Neural cell (in vitro differentiated cells): Measurements from ENCODE around the gene KCNAB2. TPM values are rescaled to one million over a fixed set of nuclear protein-coding genes. Genes with fewer than 3 reads are reported as not detected.

ENCODE experiments used
- H2AFZ ChIP-seq: fragments of 200-600, 300-800 bp; sonication (generic), shearing (Covaris generic); 2 replicates; pipeline ENCODE4 v1.6.0; 2014; ENCODE audit warnings: low read depth, mild to moderate bottlenecking, antibody characterized with exemption, low read length, moderate library complexity
- H3F3A ChIP-seq: fragments of 200-600 bp; shearing (Covaris generic); 2 replicates; pipeline ENCODE4 v1.6.1; 2016; ENCODE audit warnings: mild to moderate bottlenecking, moderate library complexity, mixed read lengths, antibody characterized with exemption, low read length; ENCODE audit not compliant: insufficient read depth, poor library complexity, severe bottlenecking
- H3K27ac ChIP-seq: fragments of 200-600, 300-800 bp; sonication (generic), shearing (Covaris generic); 2 replicates; pipeline ENCODE4 v1.5.1; 2014; ENCODE audit warnings: mild to moderate bottlenecking, low read length, moderate library complexity
- H3K27me3 ChIP-seq: fragments of 300-800, 200-600 bp; sonication (generic), shearing (Covaris generic); 2 replicates; pipeline ENCODE4 v1.6.0; 2014; ENCODE audit warnings: mild to moderate bottlenecking, low read depth, low read length, moderate library complexity; ENCODE audit not compliant: insufficient read depth
- H3K36me3 ChIP-seq: fragments of 300-800, 200-600 bp; sonication (generic), shearing (Covaris generic); 2 replicates; pipeline ENCODE4 v1.5.1; 2014; ENCODE audit warnings: mild to moderate bottlenecking, antibody characterized with exemption, low read length, moderate library complexity; ENCODE audit not compliant: insufficient read depth
- H3K4me2 ChIP-seq: fragments of 300-800, 200-600 bp; sonication (generic), shearing (Covaris generic); 2 replicates; pipeline ENCODE4 v1.6.0; 2014; ENCODE audit warnings: mild to moderate bottlenecking, low read length
- H3K4me3 ChIP-seq: fragments of 300-800, 200-600 bp; sonication (generic), shearing (Covaris generic); 2 replicates; pipeline ENCODE4 v1.5.1; 2014; ENCODE audit warnings: mild to moderate bottlenecking, low read length, moderate library complexity
- H3K79me2 ChIP-seq: fragments of 200-600 bp; shearing (Covaris generic); replicated peaks from 2 replicates; pipeline ENCODE4 v1.6.0; 2014; ENCODE audit warnings: mild to moderate bottlenecking, low read length, moderate library complexity; ENCODE audit not compliant: insufficient read depth
- H3K9ac ChIP-seq: fragments of 300-800, 200-600 bp; sonication (generic), shearing (Covaris generic); 2 replicates; pipeline ENCODE4 v1.6.1; 2016; ENCODE audit warnings: mild to moderate bottlenecking, low read length, mixed read lengths
- H3K9me2 ChIP-seq: fragments of 200-600 bp; shearing (Covaris generic); 2 replicates; pipeline ENCODE4 v1.6.1; 2016; ENCODE audit warnings: mild to moderate bottlenecking, low read length, mixed read lengths; ENCODE audit not compliant: insufficient read depth
- H3K9me3 ChIP-seq: fragments of 200-600, 300-800 bp; sonication (generic), shearing (Covaris generic); 2 replicates; pipeline ENCODE4 v1.6.1; 2016; ENCODE audit warnings: mild to moderate bottlenecking, mixed run types, low read length, moderate library complexity, mixed read lengths
- H4K20me1 ChIP-seq: fragments of 200-600 bp; shearing (Covaris generic); 2 replicates; pipeline ENCODE4 v1.6.1; 2016; ENCODE audit warnings: mild to moderate bottlenecking, mixed run types; ENCODE audit not compliant: insufficient read depth
- EP300 ChIP-seq: fragments of 450-650 bp; conservative IDR thresholded peaks from 2 replicates; pipeline ENCODE4 v1.6.1; 2014; ENCODE audit warnings: antibody characterized with exemption, mild to moderate bottlenecking, moderate library complexity; ENCODE audit not compliant: poor library complexity, severe bottlenecking
- EZH2 ChIP-seq: fragments of 200-600, 300-800 bp; shearing (Covaris generic), sonication (generic); IDR thresholded peaks from 2 replicates; pipeline ENCODE4 v1.6.1; 2014; ENCODE audit warnings: antibody characterized with exemption, low read length, borderline replicate concordance, mild to moderate bottlenecking; ENCODE audit not compliant: insufficient read depth, poor library complexity, severe bottlenecking
- MXI1 ChIP-seq: fragments of 450-650 bp; conservative IDR thresholded peaks from 2 replicates; pipeline ENCODE4 v1.6.1; 2014; ENCODE audit warnings: antibody characterized with exemption, mild to moderate bottlenecking; ENCODE audit not compliant: poor library complexity, severe bottlenecking
- POLR2AphosphoS5 ChIP-seq: IDR thresholded peaks from 2 replicates; pipeline ENCODE4 v1.6.1; 2012
- RAD21 ChIP-seq: fragments of 450-650 bp; conservative IDR thresholded peaks from 2 replicates; pipeline ENCODE4 v1.6.1; 2014; ENCODE audit warnings: antibody characterized with exemption, mild to moderate bottlenecking, moderate library complexity
- SMC3 ChIP-seq: fragments of 450-650 bp; conservative IDR thresholded peaks from 2 replicates; pipeline ENCODE4 v1.6.1; 2014; ENCODE audit warnings: antibody characterized with exemption, mild to moderate bottlenecking, moderate library complexity; ENCODE audit not compliant: poor library complexity
- TAF1 ChIP-seq: IDR thresholded peaks from 2 replicates; pipeline ENCODE4 v1.6.1; 2012; ENCODE audit warnings: low read depth
- polyA plus RNA-seq: library from polyadenylated mRNA; depleted of rRNA; stranded (reverse); fragments of >200 nt; gene quantifications from 2 replicates; pipeline ENCODE4 v1.2.3, GENCODE V29; 2014
- TF ChIP-seq, protein P1 (sequence below): fragments of 450-650 bp; IDR thresholded peaks from 2 replicates; pipeline ENCODE4 v1.5.1; 2014; ENCODE audit warnings: antibody characterized with exemption, mild to moderate bottlenecking, moderate library complexity; ENCODE audit not compliant: poor library complexity, severe bottlenecking
- TF ChIP-seq, protein P2 (sequence below): IDR thresholded peaks from 2 replicates; pipeline ENCODE4 v1.6.1; 2012; ENCODE audit warnings: borderline replicate concordance

Gene KCNAB2
- polyA plus RNA-seq, 1 donor from 2014 or later: 11.7 TPM

DNA sequence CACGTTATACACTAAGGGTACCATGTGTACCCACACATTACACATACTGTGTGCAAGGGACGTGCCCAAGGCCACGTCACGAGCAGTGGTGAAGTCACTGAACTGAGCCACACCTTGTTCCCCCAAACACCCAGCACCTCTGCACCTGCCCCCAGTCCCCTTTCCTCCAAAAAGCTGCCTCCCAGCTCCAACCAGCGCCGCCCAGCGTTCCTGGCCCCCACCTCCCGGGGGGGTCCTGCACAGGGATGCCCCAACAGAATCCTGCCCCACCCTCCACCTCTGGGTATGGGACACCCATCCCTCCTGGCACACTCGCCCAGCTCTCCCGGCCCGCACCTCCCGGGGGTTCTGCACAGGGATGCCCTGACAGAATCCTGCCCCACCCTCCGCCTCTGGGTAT is 80.3 kb downstream of the KCNAB2 start:
- Histone ChIP-seq H3K27me3 (no peaks in the 10 kb centered on the region), H3F3A (no peaks in the 10 kb centered on the region), H3K27ac (no peak overlapping the region), H3K9me2 (no peaks in the 10 kb centered on the region), H3K4me3 (no peak overlapping the region), H4K20me1 (no peaks in the 10 kb centered on the region), H2AFZ (no peak overlapping the region), H3K36me3 (no peaks in the 10 kb centered on the region), H3K9me3 (no peaks in the 10 kb centered on the region), H3K79me2 (no peaks in the 10 kb centered on the region), H3K4me2 (no peak overlapping the region), H3K9ac (no peak overlapping the region)
- no peak for TF ChIP-seq EZH2
- TF ChIP-seq RAD21: no peak
- no peak for TF ChIP-seq TAF1
- TF ChIP-seq, protein P1, sequence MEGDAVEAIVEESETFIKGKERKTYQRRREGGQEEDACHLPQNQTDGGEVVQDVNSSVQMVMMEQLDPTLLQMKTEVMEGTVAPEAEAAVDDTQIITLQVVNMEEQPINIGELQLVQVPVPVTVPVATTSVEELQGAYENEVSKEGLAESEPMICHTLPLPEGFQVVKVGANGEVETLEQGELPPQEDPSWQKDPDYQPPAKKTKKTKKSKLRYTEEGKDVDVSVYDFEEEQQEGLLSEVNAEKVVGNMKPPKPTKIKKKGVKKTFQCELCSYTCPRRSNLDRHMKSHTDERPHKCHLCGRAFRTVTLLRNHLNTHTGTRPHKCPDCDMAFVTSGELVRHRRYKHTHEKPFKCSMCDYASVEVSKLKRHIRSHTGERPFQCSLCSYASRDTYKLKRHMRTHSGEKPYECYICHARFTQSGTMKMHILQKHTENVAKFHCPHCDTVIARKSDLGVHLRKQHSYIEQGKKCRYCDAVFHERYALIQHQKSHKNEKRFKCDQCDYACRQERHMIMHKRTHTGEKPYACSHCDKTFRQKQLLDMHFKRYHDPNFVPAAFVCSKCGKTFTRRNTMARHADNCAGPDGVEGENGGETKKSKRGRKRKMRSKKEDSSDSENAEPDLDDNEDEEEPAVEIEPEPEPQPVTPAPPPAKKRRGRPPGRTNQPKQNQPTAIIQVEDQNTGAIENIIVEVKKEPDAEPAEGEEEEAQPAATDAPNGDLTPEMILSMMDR: no peak
- TF ChIP-seq MXI1: no peak
- TF ChIP-seq, protein P2, sequence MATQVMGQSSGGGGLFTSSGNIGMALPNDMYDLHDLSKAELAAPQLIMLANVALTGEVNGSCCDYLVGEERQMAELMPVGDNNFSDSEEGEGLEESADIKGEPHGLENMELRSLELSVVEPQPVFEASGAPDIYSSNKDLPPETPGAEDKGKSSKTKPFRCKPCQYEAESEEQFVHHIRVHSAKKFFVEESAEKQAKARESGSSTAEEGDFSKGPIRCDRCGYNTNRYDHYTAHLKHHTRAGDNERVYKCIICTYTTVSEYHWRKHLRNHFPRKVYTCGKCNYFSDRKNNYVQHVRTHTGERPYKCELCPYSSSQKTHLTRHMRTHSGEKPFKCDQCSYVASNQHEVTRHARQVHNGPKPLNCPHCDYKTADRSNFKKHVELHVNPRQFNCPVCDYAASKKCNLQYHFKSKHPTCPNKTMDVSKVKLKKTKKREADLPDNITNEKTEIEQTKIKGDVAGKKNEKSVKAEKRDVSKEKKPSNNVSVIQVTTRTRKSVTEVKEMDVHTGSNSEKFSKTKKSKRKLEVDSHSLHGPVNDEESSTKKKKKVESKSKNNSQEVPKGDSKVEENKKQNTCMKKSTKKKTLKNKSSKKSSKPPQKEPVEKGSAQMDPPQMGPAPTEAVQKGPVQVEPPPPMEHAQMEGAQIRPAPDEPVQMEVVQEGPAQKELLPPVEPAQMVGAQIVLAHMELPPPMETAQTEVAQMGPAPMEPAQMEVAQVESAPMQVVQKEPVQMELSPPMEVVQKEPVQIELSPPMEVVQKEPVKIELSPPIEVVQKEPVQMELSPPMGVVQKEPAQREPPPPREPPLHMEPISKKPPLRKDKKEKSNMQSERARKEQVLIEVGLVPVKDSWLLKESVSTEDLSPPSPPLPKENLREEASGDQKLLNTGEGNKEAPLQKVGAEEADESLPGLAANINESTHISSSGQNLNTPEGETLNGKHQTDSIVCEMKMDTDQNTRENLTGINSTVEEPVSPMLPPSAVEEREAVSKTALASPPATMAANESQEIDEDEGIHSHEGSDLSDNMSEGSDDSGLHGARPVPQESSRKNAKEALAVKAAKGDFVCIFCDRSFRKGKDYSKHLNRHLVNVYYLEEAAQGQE: no peak

DNA sequence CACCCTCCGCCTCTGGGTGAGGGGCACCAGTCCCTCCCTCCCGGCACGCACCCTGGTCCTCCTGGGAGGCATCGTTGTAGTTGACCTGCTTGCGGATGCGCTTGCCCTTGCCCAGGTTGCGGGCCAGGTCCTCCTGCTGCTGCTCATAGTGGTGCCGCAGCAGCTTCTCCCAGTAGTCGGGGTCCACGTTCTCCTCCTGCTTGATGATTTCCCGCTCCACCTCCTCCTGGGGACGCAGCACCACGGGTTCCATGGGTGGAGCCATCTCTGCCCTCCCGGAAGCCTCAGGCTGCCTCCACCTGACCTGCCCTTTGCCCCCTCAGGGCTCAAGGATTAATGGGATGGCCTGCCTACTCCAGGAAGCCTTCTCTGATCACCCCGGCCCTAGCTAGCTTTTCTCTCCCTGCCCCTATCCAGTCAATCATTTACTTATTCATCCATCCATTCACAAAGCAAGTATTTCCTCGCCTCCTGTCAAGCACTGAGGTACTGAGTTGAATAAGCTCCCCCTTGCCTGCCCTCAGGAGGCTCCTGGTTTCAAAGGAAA is 80.9 kb downstream of the KCNAB2 start:
- no peaks in the 10 kb centered on the region for H3K9me3 ChIP-seq
- no peaks in the 10 kb centered on the region for H3K9me2 ChIP-seq
- H2AFZ ChIP-seq: no peak overlapping the region
- H3K79me2 ChIP-seq: no peaks in the 10 kb centered on the region
- no peaks in the 10 kb centered on the region for H4K20me1 ChIP-seq
- no peak overlapping the region for H3K27ac ChIP-seq
- no peak overlapping the region for H3K9ac ChIP-seq
- H3K27me3 ChIP-seq: no peaks in the 10 kb centered on the region
- H3F3A ChIP-seq: no peaks in the 10 kb centered on the region
- H3K36me3 ChIP-seq: no peaks in the 10 kb centered on the region
- H3K4me3 ChIP-seq: no peak overlapping the region
- H3K4me2 ChIP-seq: no peak overlapping the region
- TF ChIP-seq SMC3: no peak
- TF ChIP-seq MXI1: no peak
- TF ChIP-seq POLR2AphosphoS5: no peak
- no peak for TF ChIP-seq EP300
- TF ChIP-seq TAF1: no peak
- TF ChIP-seq, protein P1: no peak
- no peak for TF ChIP-seq EZH2
- TF ChIP-seq, protein P2: no peak
- TF ChIP-seq RAD21: no peak
